Psoas muscle (tissue), 8 donors: ENCODE data around the gene USP5. TPM values are rescaled to one million over a fixed set of nuclear protein-coding genes. Genes with fewer than 3 reads are reported as not detected.
A peak's percentile ranks its signal among the peaks of the same experiment; 100 is the strongest.

ENCODE experiments used
- ATAC-seq, 4 donors: fragments of 200-7000 bp; cut with Tn5 transposase; one replicate each; pipeline ENCODE4 v1.9.1; 2020; ENCODE audit warnings: moderate library complexity in 3 of 4, mild to moderate bottlenecking in 2 of 4
- DNase-seq, 2 donors: peaks; one replicate each; pipeline ENCODE4 v3.0.0-alpha.2; 2020
- H3K27ac ChIP-seq: fragments of 200-600 bp; one replicate; pipeline ENCODE4 v1.8.0; 2022
- H3K27me3 ChIP-seq, 3 donors: fragments of 200-600 bp in 1 of 3; one replicate each; pipeline versions ENCODE4 v1.6.1 to v1.8.0; 2013 to 2022; ENCODE audit warnings: low read length in 2 of 3, mild to moderate bottlenecking in 2 of 3, moderate library complexity in 1 of 3; ENCODE audit not compliant: insufficient read depth in 3 of 3
- H3K36me3 ChIP-seq, 2 donors: fragments of 200-600 bp in 1 of 2; one replicate each; pipeline versions ENCODE4 v1.6.1 to v1.8.0; 2013 to 2022; ENCODE audit warnings: low read depth in 1 of 2, mild to moderate bottlenecking in 1 of 2, moderate library complexity in 1 of 2; ENCODE audit not compliant: insufficient read depth in 1 of 2
- H3K4me1 ChIP-seq: fragments of 200-600 bp; one replicate; pipeline ENCODE4 v1.8.0; 2022
- H3K4me3 ChIP-seq: fragments of 200-600 bp; one replicate; pipeline ENCODE4 v1.8.0; 2022; ENCODE audit warnings: mild to moderate bottlenecking
- H3K9me3 ChIP-seq: fragments of 200-600 bp; one replicate; pipeline ENCODE4 v1.8.0; 2022
- whole genome bisulfite sequencing, 3 donors: extraction: QIAGEN DNeasy Blood & Tissue Kit; methylation state at CpG; one replicate each; pipeline versions ENCODE4 v1.1.6 to v1.1.7; 2013; 5-methylcytosine and 5-hydroxymethylcytosine counted together
- intact Hi-C, 2 donors: fragments of 100-400 bp; cut with DNase I; formaldehyde crosslinking; loops; one replicate each; pipeline versions ENCODE4 v1.11.0 to v1.14.2; 2022
- polyA plus RNA-seq, 3 donors: library from polyadenylated mRNA; stranded (reverse); fragments of 200-250 nt; gene quantifications; one replicate each; pipeline ENCODE4 v1.2.3, GENCODE V29; 2013
- total RNA-seq, 4 donors: library from RNA; stranded (reverse); fragmentation: NEBNext Ultra II Directional in 2 of 4; extraction: Animal tissue kit (Norgen Biotek cat#: 25700) in 2 of 4; gene quantifications; one replicate each; pipeline versions ENCODE4 v1.2.1 to v1.2.4, GENCODE V29; 2021 to 2023
- TF ChIP-seq, protein P1 (sequence below): fragments of 200-600 bp; IDR thresholded peaks from one replicate; pipeline ENCODE4 v1.8.0; 2022; ENCODE audit warnings: antibody characterized with exemption
- donor health status: healthy with polysubstance abuse.
- donor health status: DM: no; HTN: no; CAD: no; lungs with moderate emphysema.
- donor health status: Bipolar disorder and iron deficiency.
- donor health status: healthy.
- donor health status: DM: yes; HTN: yes; CAD: no.
- donor health status: DM: no; HTN: no; CAD: no.
- donor health status: DM: no; HTN: no; CAD: no.
- donor health status: DM: yes; HTN: yes; CAD: no.

USP5 gene
- total and polyA plus RNA-seq, 7 donors = 43.1 to 127 (median 98.1) TPM

DNA sequence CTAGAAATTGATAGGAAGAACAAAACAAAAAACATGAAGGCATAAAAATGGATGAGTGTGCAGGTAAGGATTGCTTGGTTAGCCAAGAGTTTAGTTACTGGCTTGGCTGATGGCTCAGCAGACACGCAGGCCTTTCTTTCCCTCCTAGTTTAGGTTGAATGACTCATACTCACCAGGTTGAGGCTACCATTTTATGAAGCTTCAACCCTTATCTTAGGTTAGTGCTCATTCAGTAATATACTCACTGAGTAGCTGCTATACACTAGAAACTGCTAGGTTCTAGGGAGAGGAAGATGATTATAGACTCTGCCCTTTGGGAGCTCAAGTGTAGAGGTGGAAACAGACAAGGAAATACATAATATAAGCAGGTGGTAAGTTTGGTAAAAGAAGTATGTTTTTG lies 17.7 kb upstream of the USP5 start:
- 77 to 84% (median 81%) methylated on average over 1 of the region's 1 CpG for WGBS, 3 donors
- Histone ChIP-seq H3K27me3 (peaks cover 0 to 5% (median under 1%) of the 10 kb centered on the region in 3 donors), H3K36me3 (peaks cover 0 to 2% of the 10 kb centered on the region in 2 donors), H3K27ac (no peak overlapping the region), H3K4me3 (no peak overlapping the region), H3K4me1 (no peaks in the 10 kb centered on the region), H3K9me3 (no peaks in the 10 kb centered on the region)
- TF ChIP-seq, protein P1, sequence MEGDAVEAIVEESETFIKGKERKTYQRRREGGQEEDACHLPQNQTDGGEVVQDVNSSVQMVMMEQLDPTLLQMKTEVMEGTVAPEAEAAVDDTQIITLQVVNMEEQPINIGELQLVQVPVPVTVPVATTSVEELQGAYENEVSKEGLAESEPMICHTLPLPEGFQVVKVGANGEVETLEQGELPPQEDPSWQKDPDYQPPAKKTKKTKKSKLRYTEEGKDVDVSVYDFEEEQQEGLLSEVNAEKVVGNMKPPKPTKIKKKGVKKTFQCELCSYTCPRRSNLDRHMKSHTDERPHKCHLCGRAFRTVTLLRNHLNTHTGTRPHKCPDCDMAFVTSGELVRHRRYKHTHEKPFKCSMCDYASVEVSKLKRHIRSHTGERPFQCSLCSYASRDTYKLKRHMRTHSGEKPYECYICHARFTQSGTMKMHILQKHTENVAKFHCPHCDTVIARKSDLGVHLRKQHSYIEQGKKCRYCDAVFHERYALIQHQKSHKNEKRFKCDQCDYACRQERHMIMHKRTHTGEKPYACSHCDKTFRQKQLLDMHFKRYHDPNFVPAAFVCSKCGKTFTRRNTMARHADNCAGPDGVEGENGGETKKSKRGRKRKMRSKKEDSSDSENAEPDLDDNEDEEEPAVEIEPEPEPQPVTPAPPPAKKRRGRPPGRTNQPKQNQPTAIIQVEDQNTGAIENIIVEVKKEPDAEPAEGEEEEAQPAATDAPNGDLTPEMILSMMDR = no peak
- intact Hi-C loops = no loop called here
- ATAC-seq (no peak), DNase-seq (no peak)

DNA sequence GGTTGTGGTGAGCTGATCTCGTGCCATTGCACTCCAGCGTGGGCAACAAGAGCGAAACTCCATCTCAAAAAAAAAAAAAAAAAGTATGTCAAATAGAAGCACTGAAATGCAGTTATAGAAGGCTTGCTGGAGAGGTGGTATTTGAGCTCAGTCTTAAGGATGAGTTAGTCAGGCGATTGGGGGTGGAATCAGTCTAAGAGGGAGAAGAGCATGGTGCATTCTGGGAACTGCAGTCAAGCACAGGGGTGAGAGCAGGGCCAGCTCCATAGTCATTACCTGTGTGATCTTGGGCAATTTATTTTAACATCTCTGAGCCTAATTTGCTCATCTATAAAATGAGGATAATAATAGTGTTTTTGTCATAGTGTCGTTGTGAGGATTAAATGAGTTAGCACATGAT lies 17.1 kb upstream of the USP5 start:
- WGBS, 3 donors = 84 to 90% (median 88%) methylated on average over 5 of the region's 5 CpGs
- Histone ChIP-seq H3K27me3 (no peaks in the 10 kb centered on the region), H3K36me3 (peaks cover 0 to 2% of the 10 kb centered on the region in 2 donors), H3K9me3 (no peaks in the 10 kb centered on the region), H3K4me1 (no peaks in the 10 kb centered on the region), H3K4me3 (no peak overlapping the region), H3K27ac (no peak overlapping the region)
- intact Hi-C loops = no loop called here
- ATAC-seq (no peak), DNase-seq (no peak)
- TF ChIP-seq, protein P1 = no peak

DNA sequence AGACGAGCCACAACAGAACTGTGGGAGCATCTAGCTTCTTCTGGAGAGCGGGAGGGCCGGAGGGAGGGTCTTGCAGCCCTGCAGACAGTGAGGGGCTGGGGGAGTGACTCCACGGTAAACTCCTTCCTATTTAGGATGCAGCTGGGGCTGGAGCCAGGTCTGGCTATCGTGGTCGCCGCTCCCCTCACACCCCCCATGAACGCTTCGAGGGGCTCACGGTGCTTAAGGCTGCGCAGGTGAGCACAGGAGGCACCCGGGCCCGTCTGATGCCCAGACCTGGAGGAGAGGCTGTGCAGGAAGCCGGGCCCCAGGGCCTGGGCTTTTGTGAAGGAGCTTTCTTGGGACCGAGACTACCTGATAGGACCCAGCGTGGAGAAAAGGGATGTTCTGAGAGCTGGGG lies 15.1 kb upstream of the USP5 start:
- Histone ChIP-seq H3K27me3 (no peaks in the 10 kb centered on the region), H3K27ac (no peak overlapping the region), H3K36me3 (peaks cover 0 to 2% of the 10 kb centered on the region in 2 donors), H3K4me1 (no peaks in the 10 kb centered on the region), H3K4me3 (no peak overlapping the region), H3K9me3 (no peaks in the 10 kb centered on the region)
- TF ChIP-seq, protein P1 = no peak
- intact Hi-C loops = no loop called here
- ATAC-seq (no peak), DNase-seq (peak in 1 of 2 donors; percentile 36)
- WGBS, 3 donors = 90 to 98% (median 95%) methylated on average over 16 of the region's 16 CpGs

DNA sequence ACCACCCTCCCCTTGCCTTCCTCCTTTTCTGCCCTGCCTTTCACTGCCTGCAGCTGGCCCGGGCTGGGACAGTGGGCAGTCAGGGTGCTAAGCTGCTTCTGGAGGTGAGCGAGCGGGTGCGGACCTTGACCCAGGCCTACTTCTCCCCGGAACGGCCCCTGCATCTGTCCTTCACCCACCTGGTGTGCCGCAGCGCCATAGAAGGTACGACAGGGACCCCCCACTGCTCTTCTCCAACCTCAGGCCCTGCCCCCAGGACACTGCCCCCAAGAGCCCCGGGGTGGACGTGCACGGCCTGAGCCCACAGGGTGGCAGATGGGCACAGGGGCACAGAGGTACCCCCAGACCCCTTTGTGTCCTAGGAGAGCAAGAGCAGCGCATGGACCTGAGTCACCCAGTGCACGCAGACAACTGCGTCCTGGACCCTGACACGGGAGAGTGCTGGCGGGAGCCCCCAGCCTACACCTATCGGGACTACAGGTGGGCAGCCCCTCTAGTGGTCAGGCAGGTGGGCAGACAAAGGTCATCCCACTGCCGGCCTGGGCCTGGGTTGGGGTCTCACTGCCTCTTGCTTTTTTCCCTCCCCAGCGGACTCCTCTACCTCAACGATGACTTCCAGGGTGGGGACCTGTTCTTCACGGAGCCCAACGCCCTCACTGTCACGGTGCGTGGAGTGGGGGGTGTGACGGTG lies 14.4 kb upstream of the USP5 start:
- intact Hi-C loops = no loop called here
- Histone ChIP-seq H3K9me3 (no peaks in the 10 kb centered on the region), H3K27ac (no peak overlapping the region), H3K36me3 (peaks cover 0 to 2% of the 10 kb centered on the region in 2 donors), H3K4me1 (no peaks in the 10 kb centered on the region), H3K4me3 (no peak overlapping the region), H3K27me3 (no peaks in the 10 kb centered on the region)
- DNase-seq (peak in 1 of 2 donors; percentile 29), ATAC-seq (no peak)
- 93% methylated on average over 25 to 26 of the region's 26 CpGs for WGBS, 3 donors
- TF ChIP-seq, protein P1 = no peak

DNA sequence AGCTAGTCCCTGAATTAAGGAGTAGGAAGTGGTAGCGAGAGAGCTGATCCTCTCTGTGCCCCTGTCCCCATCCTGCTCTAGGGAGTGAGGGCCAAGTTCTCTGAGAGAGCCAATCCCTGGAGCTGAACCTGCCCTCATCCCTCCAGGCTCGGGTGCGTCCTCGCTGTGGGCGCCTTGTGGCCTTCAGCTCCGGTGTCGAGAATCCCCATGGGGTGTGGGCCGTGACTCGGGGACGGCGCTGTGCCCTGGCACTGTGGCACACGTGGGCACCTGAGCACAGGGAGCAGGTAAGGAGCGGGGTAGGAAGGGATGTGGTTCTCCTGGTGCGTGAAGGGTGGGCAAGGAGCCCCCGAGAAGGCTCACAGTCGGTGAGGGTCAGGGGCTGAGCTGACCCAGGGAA lies 13.1 kb upstream of the USP5 start:
- intact Hi-C loops = no loop called here
- no peak for ATAC-seq
- no peaks in the 10 kb centered on the region for H3K27me3 ChIP-seq
- WGBS, 3 donors = 92 to 94% (median 93%) methylated on average over 15 to 16 of the region's 16 CpGs
- peak in 1 of 2 donors; percentile 48 for DNase-seq
- H3K9me3 ChIP-seq = no peaks in the 10 kb centered on the region
- H3K36me3 ChIP-seq = peaks cover 0 to under 1% of the 10 kb centered on the region in 2 donors
- TF ChIP-seq, protein P1 = no peak
- H3K4me3 ChIP-seq = no peak overlapping the region
- no peaks in the 10 kb centered on the region for H3K4me1 ChIP-seq
- no peak overlapping the region for H3K27ac ChIP-seq
